Measurements from ENCODE around the gene ZNF445. TPM values are rescaled to one million over a fixed set of nuclear protein-coding genes. Genes with fewer than 3 reads are reported as not detected.
A peak's percentile ranks its signal among the peaks of the same experiment; 100 is the strongest.

ZNF445 gene
- total RNA-seq, 1 donor from 2014 or later = 20.9 TPM

- H3K4me3 Mint-ChIP-seq (ENCODE audit: unreplicated experiment) = peak overlapping the region; percentile 95
- peaks cover 5% of the 10 kb centered on the region for H3K4me1 Mint-ChIP-seq (ENCODE audit: low read depth, unreplicated experiment)
- Histone ChIP-seq H3K4me2 (ENCODE audit: low read length) (peak overlapping the region; percentile 86), H3K9me3 (ENCODE audit: insufficient read depth, low read depth, low read length) (no peaks in the 10 kb centered on the region), H3K27me3 (ENCODE audit: insufficient read depth, low read length) (no peaks in the 10 kb centered on the region), H3K9ac (ENCODE audit: low read length) (peak overlapping the region; percentile 86), H3K27ac (ENCODE audit: low read depth, low read length) (no peak overlapping the region), H3K36me3 (ENCODE audit: insufficient read depth, low read length) (no peaks in the 10 kb centered on the region), H3K4me3 (ENCODE audit: insufficient read depth, low read depth, low read length) (peak overlapping the region; percentile 92), H3K4me1 (ENCODE audit: insufficient read depth, low read length) (peaks cover 11% of the 10 kb centered on the region), H2AFZ (ENCODE audit: low read depth, low read length) (no peak overlapping the region), H4K20me1 (ENCODE audit: insufficient read depth, low read length) (no peaks in the 10 kb centered on the region), H3K79me2 (ENCODE audit: insufficient read depth, low read length) (peaks cover 50% of the 10 kb centered on the region)
- TF ChIP-seq CTCF (IDR thresholded peaks at IDR 0.05; ENCODE audit: insufficient read depth, low read depth, low read length) (no peak), EZH2 (IDR thresholded peaks at IDR 0.05; ENCODE audit: insufficient read depth, low read length) (no peak)
- DNase-seq (ENCODE audit: low read depth) = no peak
- no peaks in the 10 kb centered on the region for H3K9me3 Mint-ChIP-seq (ENCODE audit: unreplicated experiment)
- H3K36me3 Mint-ChIP-seq (ENCODE audit: low read depth, unreplicated experiment) = peaks cover 2% of the 10 kb centered on the region
- H3K27me3 Mint-ChIP-seq (ENCODE audit: low read depth, unreplicated experiment) = no peaks in the 10 kb centered on the region
- no peak overlapping the region for H3K27ac Mint-ChIP-seq (ENCODE audit: unreplicated experiment)
- FAIRE-seq = no peak
These were observed 32.0 kb upstream of the ZNF445 start for GRCh38 chr3:44509393-44509921.

GRCh38 chr3:44506961-44507360 is 29.5 kb upstream of the ZNF445 start:
- Histone ChIP-seq H3K79me2 (ENCODE audit: insufficient read depth, low read length) (peaks cover 64% of the 10 kb centered on the region), H3K4me1 (ENCODE audit: insufficient read depth, low read length) (peaks cover 11% of the 10 kb centered on the region), H3K9me3 (ENCODE audit: insufficient read depth, low read depth, low read length) (peaks cover 4% of the 10 kb centered on the region), H3K36me3 (ENCODE audit: insufficient read depth, low read length) (no peaks in the 10 kb centered on the region), H2AFZ (ENCODE audit: low read depth, low read length) (no peak overlapping the region), H4K20me1 (ENCODE audit: insufficient read depth, low read length) (peaks cover 3% of the 10 kb centered on the region), H3K4me2 (ENCODE audit: low read length) (no peak overlapping the region), H3K27ac (ENCODE audit: low read depth, low read length) (no peak overlapping the region), H3K4me3 (ENCODE audit: insufficient read depth, low read depth, low read length) (no peak overlapping the region), H3K9ac (ENCODE audit: low read length) (no peak overlapping the region), H3K27me3 (ENCODE audit: insufficient read depth, low read length) (no peaks in the 10 kb centered on the region)
- DNase-seq (ENCODE audit: low read depth) (no peak), FAIRE-seq (no peak)
- H3K36me3 Mint-ChIP-seq (ENCODE audit: low read depth, unreplicated experiment) = peaks cover 9% of the 10 kb centered on the region
- H3K27me3 Mint-ChIP-seq (ENCODE audit: low read depth, unreplicated experiment) = no peaks in the 10 kb centered on the region
- peak overlapping the region; percentile 12 for H3K27ac Mint-ChIP-seq (ENCODE audit: unreplicated experiment)
- no peak overlapping the region for H3K4me3 Mint-ChIP-seq (ENCODE audit: unreplicated experiment)
- TF ChIP-seq CTCF (IDR thresholded peaks at IDR 0.05; ENCODE audit: insufficient read depth, low read depth, low read length) (no peak), EZH2 (IDR thresholded peaks at IDR 0.05; ENCODE audit: insufficient read depth, low read length) (no peak)
- H3K9me3 Mint-ChIP-seq (ENCODE audit: unreplicated experiment) = no peaks in the 10 kb centered on the region
- peaks cover 13% of the 10 kb centered on the region for H3K4me1 Mint-ChIP-seq (ENCODE audit: low read depth, unreplicated experiment)

GRCh38 chr3:44506556-44506955 is 29.1 kb upstream of the ZNF445 start:
- FAIRE-seq (no peak), DNase-seq (ENCODE audit: low read depth) (no peak)
- peaks cover 17% of the 10 kb centered on the region for H3K4me1 Mint-ChIP-seq (ENCODE audit: low read depth, unreplicated experiment)
- H3K27ac Mint-ChIP-seq (ENCODE audit: unreplicated experiment) = peak overlapping the region; percentile 6
- H3K27ac ChIP-seq (ENCODE audit: low read depth, low read length) = no peak overlapping the region
- no peak overlapping the region for H3K9ac ChIP-seq (ENCODE audit: low read length)
- no peak overlapping the region for H2AFZ ChIP-seq (ENCODE audit: low read depth, low read length)
- H3K27me3 ChIP-seq (ENCODE audit: insufficient read depth, low read length) = no peaks in the 10 kb centered on the region
- TF ChIP-seq EZH2 (IDR thresholded peaks at IDR 0.05; ENCODE audit: insufficient read depth, low read length) = no peak
- no peak for TF ChIP-seq CTCF (IDR thresholded peaks at IDR 0.05; ENCODE audit: insufficient read depth, low read depth, low read length)
- H3K36me3 Mint-ChIP-seq (ENCODE audit: low read depth, unreplicated experiment) = peaks cover 9% of the 10 kb centered on the region
- no peak overlapping the region for H3K4me2 ChIP-seq (ENCODE audit: low read length)
- H3K4me3 ChIP-seq (ENCODE audit: insufficient read depth, low read depth, low read length) = no peak overlapping the region
- H3K27me3 Mint-ChIP-seq (ENCODE audit: low read depth, unreplicated experiment) = no peaks in the 10 kb centered on the region
- H4K20me1 ChIP-seq (ENCODE audit: insufficient read depth, low read length) = peaks cover 3% of the 10 kb centered on the region
- H3K79me2 ChIP-seq (ENCODE audit: insufficient read depth, low read length) = peaks cover 64% of the 10 kb centered on the region
- no peaks in the 10 kb centered on the region for H3K9me3 Mint-ChIP-seq (ENCODE audit: unreplicated experiment)
- peaks cover 11% of the 10 kb centered on the region for H3K4me1 ChIP-seq (ENCODE audit: insufficient read depth, low read length)
- no peak overlapping the region for H3K4me3 Mint-ChIP-seq (ENCODE audit: unreplicated experiment)
- no peaks in the 10 kb centered on the region for H3K36me3 ChIP-seq (ENCODE audit: insufficient read depth, low read length)
- H3K9me3 ChIP-seq (ENCODE audit: insufficient read depth, low read depth, low read length) = peaks cover 8% of the 10 kb centered on the region
